ENCODE results near the gene RHOG.

DNA sequence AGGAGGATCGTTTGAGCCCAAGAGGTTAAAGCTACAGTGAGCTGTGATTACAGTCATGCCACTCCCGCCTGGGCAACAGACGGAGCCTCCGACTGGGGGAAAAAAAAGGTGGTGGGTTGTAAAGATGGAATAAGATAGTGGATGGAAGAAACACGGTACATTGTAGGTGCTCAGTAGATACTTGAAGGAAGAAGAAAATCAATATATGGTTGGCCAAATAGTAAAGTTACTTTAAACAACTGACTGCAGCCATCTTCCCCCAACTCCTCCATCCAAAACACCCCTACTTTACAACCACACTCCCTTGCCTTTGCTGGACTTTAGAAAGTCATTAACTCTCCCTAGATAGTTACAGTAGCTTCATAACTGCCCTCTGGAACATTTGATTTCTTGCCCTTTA is 40.9 kb downstream of the RHOG start:
- TF ChIP-seq, protein P1, sequence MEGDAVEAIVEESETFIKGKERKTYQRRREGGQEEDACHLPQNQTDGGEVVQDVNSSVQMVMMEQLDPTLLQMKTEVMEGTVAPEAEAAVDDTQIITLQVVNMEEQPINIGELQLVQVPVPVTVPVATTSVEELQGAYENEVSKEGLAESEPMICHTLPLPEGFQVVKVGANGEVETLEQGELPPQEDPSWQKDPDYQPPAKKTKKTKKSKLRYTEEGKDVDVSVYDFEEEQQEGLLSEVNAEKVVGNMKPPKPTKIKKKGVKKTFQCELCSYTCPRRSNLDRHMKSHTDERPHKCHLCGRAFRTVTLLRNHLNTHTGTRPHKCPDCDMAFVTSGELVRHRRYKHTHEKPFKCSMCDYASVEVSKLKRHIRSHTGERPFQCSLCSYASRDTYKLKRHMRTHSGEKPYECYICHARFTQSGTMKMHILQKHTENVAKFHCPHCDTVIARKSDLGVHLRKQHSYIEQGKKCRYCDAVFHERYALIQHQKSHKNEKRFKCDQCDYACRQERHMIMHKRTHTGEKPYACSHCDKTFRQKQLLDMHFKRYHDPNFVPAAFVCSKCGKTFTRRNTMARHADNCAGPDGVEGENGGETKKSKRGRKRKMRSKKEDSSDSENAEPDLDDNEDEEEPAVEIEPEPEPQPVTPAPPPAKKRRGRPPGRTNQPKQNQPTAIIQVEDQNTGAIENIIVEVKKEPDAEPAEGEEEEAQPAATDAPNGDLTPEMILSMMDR (IDR thresholded peaks at IDR 0.05; ENCODE audit: poor library complexity), result no peak
- no peak for TF ChIP-seq EZH2phosphoT487 (IDR thresholded peaks at IDR 0.05; ENCODE audit: low read depth, severe bottlenecking, unreplicated experiment)
- no peak for TF ChIP-seq EZH2 (IDR thresholded peaks at IDR 0.05; ENCODE audit: borderline replicate concordance)
